GM18951 (cell line): Measurements from ENCODE around the gene SUCLG2.

Experiments
- POLR2A ChIP-seq: IDR thresholded peaks from 4 replicates; pipeline ENCODE4 v1.6.1; 2011; ENCODE audit warnings: mild to moderate bottlenecking; ENCODE audit not compliant: insufficient read length, insufficient read depth; ENCODE audit errors: extremely low read depth
- in situ Hi-C: fragments of 300-500 bp; cut with MboI; formaldehyde crosslinking; loops from one replicate; pipeline ENCODE4 v1.12.0; 2022; ENCODE audit warnings: low sequenced_read_pairs, mixed read lengths, inconsistent platforms; ENCODE audit not compliant: unreplicated experiment

SUCLG2 gene

GRCh38 chr3:67484085-67484484 lies 170.3 kb downstream of the SUCLG2 start:
- TF ChIP-seq POLR2A, result no peak
- in situ Hi-C loops, result no loop called here

GRCh38 chr3:67481126-67481525 lies 173.3 kb downstream of the SUCLG2 start:
- TF ChIP-seq POLR2A, result no peak
- in situ Hi-C loops, result no loop called here

- TF ChIP-seq POLR2A, result no peak
- in situ Hi-C loops, result no loop called here
Observed at GRCh38 chr3:67478423-67478822, 176.0 kb downstream of the SUCLG2 start.

- TF ChIP-seq POLR2A, result no peak
- in situ Hi-C loops, result no loop called here
Observed at GRCh38 chr3:67474311-67474710, 180.1 kb downstream of the SUCLG2 start.

- in situ Hi-C loops, result no loop called here
- no peak for TF ChIP-seq POLR2A
Observed at GRCh38 chr3:67472674-67473201, 181.7 kb downstream of the SUCLG2 start.

- in situ Hi-C loops, result no loop called here
- TF ChIP-seq POLR2A, result no peak
Observed at GRCh38 chr3:67470207-67470606, 184.2 kb downstream of the SUCLG2 start.

GRCh38 chr3:67468511-67468910 lies 185.9 kb downstream of the SUCLG2 start:
- no peak for TF ChIP-seq POLR2A
- in situ Hi-C loops, result no loop called here

GRCh38 chr3:67463656-67464055 lies 190.8 kb downstream of the SUCLG2 start:
- no peak for TF ChIP-seq POLR2A
- in situ Hi-C loops, result no loop called here

- in situ Hi-C loops, result no loop called here
- no peak for TF ChIP-seq POLR2A
Observed at GRCh38 chr3:67462187-67462586, 192.2 kb downstream of the SUCLG2 start.

GRCh38 chr3:67461667-67462142 lies 192.7 kb downstream of the SUCLG2 start:
- no peak for TF ChIP-seq POLR2A
- in situ Hi-C loops, result no loop called here

GRCh38 chr3:67460841-67461510 lies 193.4 kb downstream of the SUCLG2 start:
- in situ Hi-C loops, result no loop called here
- no peak for TF ChIP-seq POLR2A

- TF ChIP-seq POLR2A, result no peak
- in situ Hi-C loops, result no loop called here
Observed at GRCh38 chr3:67459796-67460195, 194.6 kb downstream of the SUCLG2 start.

GRCh38 chr3:67458896-67459530 lies 195.4 kb downstream of the SUCLG2 start:
- in situ Hi-C loops, result no loop called here
- no peak for TF ChIP-seq POLR2A

GRCh38 chr3:67458408-67458807 lies 196.0 kb downstream of the SUCLG2 start:
- in situ Hi-C loops, result no loop called here
- TF ChIP-seq POLR2A, result no peak

GRCh38 chr3:67453628-67454027 lies 200.8 kb downstream of the SUCLG2 start:
- TF ChIP-seq POLR2A, result no peak
- in situ Hi-C loops, result no loop called here

- TF ChIP-seq POLR2A, result no peak
- in situ Hi-C loops, result no loop called here
Observed at GRCh38 chr3:67450153-67450552, 204.3 kb downstream of the SUCLG2 start.
